HG02970 (cell line): ENCODE data around the gene RIMBP2.

Experiments used
- ATAC-seq: cut with Tn5 transposase; IDR thresholded peaks from one replicate; pipeline ENCODE4 v1.9.1; 2021; ENCODE audit warnings: mild to moderate bottlenecking, moderate library complexity, moderate number of reproducible peaks; ENCODE audit not compliant: unreplicated experiment, low FRiP score

The RIMBP2 gene

GRCh38 chr12:130686511-130686991, 29.5 kb downstream of the RIMBP2 start:
- ATAC-seq, result no peak

DNA sequence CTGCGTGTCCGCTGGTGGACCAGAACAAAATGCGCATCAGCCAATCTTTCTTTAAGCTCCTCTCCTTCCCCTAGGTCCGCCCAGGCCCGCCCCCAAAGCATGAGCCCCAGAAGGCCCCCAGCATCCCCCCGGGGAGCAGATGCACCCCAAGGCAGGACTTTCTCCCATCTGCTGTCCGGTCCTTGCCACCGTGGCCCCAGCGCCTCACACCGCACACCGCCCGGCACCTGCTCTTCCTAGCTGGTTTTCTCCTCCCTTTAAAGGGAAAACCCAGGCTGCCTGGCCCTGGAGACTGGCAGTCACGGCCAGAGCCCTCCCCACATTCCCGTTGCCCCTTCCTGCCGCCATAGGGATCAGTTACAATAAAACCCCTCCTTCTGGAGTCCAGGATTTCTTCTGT, 30.2 kb downstream of the RIMBP2 start:
- ATAC-seq, result no peak

- ATAC-seq, result no peak
These were observed 30.8 kb downstream of the RIMBP2 start for GRCh38 chr12:130685250-130685787.

DNA sequence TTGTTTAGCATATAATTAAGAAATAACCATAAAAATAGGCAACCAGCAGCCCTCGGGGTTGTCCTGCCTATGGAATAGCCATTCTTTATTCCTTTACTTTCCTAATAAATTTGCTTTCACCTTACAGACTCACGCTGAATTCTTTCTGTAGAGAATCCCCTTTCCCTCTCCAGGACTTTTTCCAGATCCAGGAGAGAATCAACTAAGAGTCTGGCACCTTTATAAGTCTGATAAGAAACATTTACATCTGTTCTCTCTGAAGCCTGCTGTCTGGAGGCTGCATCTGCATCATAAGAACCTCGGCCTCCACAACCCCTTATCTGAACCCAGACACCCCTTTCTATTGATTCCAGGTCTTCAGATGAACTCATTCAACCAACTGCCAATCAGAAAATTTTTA, 32.3 kb downstream of the RIMBP2 start:
- no peak for ATAC-seq

- no peak for ATAC-seq
These were observed 33.0 kb downstream of the RIMBP2 start for GRCh38 chr12:130683080-130683479.

- ATAC-seq, result no peak
These were observed 35.6 kb downstream of the RIMBP2 start for GRCh38 chr12:130680451-130680990.

DNA sequence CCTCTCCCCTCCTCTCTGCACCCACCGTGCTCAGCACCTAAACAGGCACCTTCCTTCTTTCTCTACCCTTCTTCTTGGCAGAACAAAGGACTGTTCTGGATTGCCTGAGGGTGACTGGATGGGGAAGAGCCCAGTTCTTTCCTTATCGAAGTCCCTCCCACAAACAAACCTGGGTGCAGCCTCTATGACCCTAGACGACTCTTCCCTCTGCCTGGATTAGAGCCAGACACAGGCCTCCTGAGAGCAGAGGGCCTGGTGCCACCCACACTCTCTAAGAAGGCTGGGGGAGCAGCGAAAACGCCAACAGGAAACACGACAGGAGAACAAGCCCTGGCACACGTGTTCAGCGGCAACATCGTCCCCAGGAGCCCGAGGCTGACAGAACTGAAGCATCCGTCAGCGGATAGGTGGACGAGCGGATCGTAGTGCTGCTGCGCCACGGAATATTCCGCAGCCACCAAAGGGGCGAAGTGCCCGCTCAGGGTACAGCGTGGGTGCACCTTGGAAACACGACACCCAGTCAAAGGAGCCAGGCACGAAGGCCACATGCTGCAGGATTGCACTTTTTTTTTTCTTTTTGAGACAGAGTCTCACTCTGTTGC, 38.0 kb downstream of the RIMBP2 start:
- no peak for ATAC-seq

DNA sequence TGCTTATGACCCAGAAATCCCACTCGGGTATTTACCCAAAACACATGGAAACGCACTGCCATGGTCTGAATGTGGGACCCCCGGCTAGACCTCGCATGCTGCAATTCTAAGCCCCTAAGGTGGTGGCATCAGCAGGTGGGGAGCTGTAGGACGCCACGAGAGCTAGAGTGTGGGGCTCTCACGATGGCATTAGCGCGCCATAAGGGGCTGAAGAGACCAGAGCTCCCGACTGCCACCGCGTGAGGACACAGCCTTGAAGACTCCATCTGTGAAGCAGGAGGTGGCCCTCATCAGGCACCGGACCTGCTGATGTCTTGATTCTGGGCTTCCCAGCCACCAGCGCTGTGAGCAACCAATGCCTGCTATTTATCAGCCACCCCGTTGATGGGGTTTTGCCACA, 40.3 kb downstream of the RIMBP2 start:
- ATAC-seq, result no peak

DNA sequence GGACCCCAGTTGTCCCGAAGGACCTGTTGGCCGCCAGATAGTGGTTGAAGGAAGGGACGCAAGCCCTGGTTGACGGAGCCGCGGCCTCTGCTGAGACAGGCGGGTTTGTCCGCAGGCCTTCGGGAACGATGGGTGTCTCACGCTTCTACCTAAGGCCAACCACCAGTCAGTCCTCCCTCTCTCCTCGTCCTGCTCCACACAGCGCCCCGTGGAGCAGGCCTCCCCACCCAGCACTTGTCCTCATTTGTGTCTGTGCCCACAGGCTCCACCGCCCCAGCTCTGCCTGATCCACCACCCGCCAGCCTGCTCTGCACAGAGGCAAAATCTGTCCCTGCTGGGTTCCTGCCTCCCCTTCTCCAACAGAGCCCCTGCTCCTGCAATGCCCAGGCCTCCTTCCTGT, 41.0 kb downstream of the RIMBP2 start:
- ATAC-seq, result no peak

DNA sequence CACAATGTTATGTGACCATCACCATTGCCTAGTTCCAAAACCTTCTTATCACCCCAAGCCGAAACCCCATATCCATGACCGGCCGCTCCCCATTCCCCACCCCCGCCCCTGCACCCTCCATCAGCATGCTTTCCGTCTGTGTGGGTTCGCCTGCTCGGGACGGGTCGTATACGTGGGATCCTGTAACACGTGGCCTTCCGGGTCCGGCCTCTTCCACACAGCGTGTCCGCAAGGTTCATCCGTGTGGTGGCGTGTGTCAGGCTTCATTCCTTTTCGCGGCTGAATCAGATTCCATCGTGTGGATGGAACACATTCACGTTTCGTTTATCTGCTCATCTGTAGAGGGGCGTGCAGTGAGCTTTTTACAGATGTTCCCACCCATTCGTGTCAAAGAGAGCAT, 41.4 kb downstream of the RIMBP2 start:
- ATAC-seq, result no peak

GRCh38 chr12:130673036-130673705, 42.9 kb downstream of the RIMBP2 start:
- ATAC-seq, result no peak

- ATAC-seq, result no peak
These were observed 43.8 kb downstream of the RIMBP2 start for GRCh38 chr12:130672089-130672820.

GRCh38 chr12:130671556-130671955, 44.5 kb downstream of the RIMBP2 start:
- ATAC-seq, result no peak

- ATAC-seq, result no peak
These were observed 46.3 kb downstream of the RIMBP2 start for GRCh38 chr12:130669797-130670196.

GRCh38 chr12:130669205-130669557, 46.9 kb downstream of the RIMBP2 start:
- ATAC-seq, result no peak

- ATAC-seq, result no peak
These were observed 47.6 kb downstream of the RIMBP2 start for GRCh38 chr12:130668286-130669204.

GRCh38 chr12:130667421-130667960, 48.6 kb downstream of the RIMBP2 start:
- ATAC-seq, result no peak

GRCh38 chr12:130666645-130667044, 49.5 kb downstream of the RIMBP2 start:
- no peak for ATAC-seq

- no peak for ATAC-seq
These were observed 50.3 kb downstream of the RIMBP2 start for GRCh38 chr12:130665753-130666152.

- ATAC-seq, result no peak
These were observed 51.3 kb downstream of the RIMBP2 start for GRCh38 chr12:130664772-130665171.
